ENCODE measurements around the gene SKA2. TPM values are rescaled to one million over a fixed set of nuclear protein-coding genes. Genes with fewer than 3 reads are reported as not detected.

Gene SKA2
- total RNA-seq, 1 donor from 2014 or later, result 16.9 TPM

- peaks cover 3% of the 10 kb centered on the region for H3K4me1 Mint-ChIP-seq
- intact Hi-C loops (cut with micrococcal nuclease), result no loop called here
- ChIA-PET CTCF (no interaction called here), POLR2A (interaction anchor here (1.1 kb wide), 1 partner anchor 9 kb away, joined by 3 read pairs; no protein-coding TSS in a partner anchor)
- DNase-seq, result no peak
- H3K36me3 Mint-ChIP-seq (ENCODE audit: low read depth), result no peaks in the 10 kb centered on the region
- ATAC-seq (ENCODE audit: low read depth), result no peak
- no peak overlapping the region for H3K4me3 Mint-ChIP-seq
- no peaks in the 10 kb centered on the region for H3K9me3 Mint-ChIP-seq
- H3K27ac Mint-ChIP-seq, result no peak overlapping the region
- no peaks in the 10 kb centered on the region for H3K27me3 Mint-ChIP-seq
- no peak for TF ChIP-seq CTCF (IDR thresholded peaks at IDR 0.05)
Observed at GRCh38 chr17:59178266-59178985, 23.4 kb upstream of the SKA2 start.

GRCh38 chr17:59175076-59175475 is 20.1 kb upstream of the SKA2 start:
- DNase-seq (no peak), ATAC-seq (ENCODE audit: low read depth) (no peak)
- no peak overlapping the region for H3K4me3 Mint-ChIP-seq
- POLR2A ChIA-PET, result no interaction called here
- H3K27me3 Mint-ChIP-seq, result no peaks in the 10 kb centered on the region
- intact Hi-C loops (cut with micrococcal nuclease), result no loop called here
- peaks cover 3% of the 10 kb centered on the region for H3K4me1 Mint-ChIP-seq
- no peak for TF ChIP-seq CTCF (IDR thresholded peaks at IDR 0.05)
- no peak overlapping the region for H3K27ac Mint-ChIP-seq
- no peaks in the 10 kb centered on the region for H3K36me3 Mint-ChIP-seq (ENCODE audit: low read depth)
- CTCF ChIA-PET, result interaction anchor here (0.6 kb wide), 1 partner anchor 138 kb away, joined by 3 read pairs; no protein-coding TSS in a partner anchor
- no peaks in the 10 kb centered on the region for H3K9me3 Mint-ChIP-seq

GRCh38 chr17:59174671-59175070 is 19.7 kb upstream of the SKA2 start:
- POLR2A ChIA-PET, result no interaction called here
- intact Hi-C loops (cut with micrococcal nuclease), result no loop called here
- H3K27me3 Mint-ChIP-seq, result no peaks in the 10 kb centered on the region
- H3K36me3 Mint-ChIP-seq (ENCODE audit: low read depth), result no peaks in the 10 kb centered on the region
- H3K9me3 Mint-ChIP-seq, result no peaks in the 10 kb centered on the region
- no peak overlapping the region for H3K27ac Mint-ChIP-seq
- no peak for DNase-seq
- no peak for TF ChIP-seq CTCF (IDR thresholded peaks at IDR 0.05)
- no peak for ATAC-seq (ENCODE audit: low read depth)
- H3K4me3 Mint-ChIP-seq, result no peak overlapping the region
- peaks cover 3% of the 10 kb centered on the region for H3K4me1 Mint-ChIP-seq
- CTCF ChIA-PET, result no interaction called here

GRCh38 chr17:59172436-59173004 is 17.5 kb upstream of the SKA2 start:
- DNase-seq (no peak), ATAC-seq (ENCODE audit: low read depth) (no peak)
- Mint-ChIP-seq H3K27me3 (no peaks in the 10 kb centered on the region), H3K4me1 (peaks cover 4% of the 10 kb centered on the region), H3K4me3 (no peak overlapping the region), H3K36me3 (ENCODE audit: low read depth) (no peaks in the 10 kb centered on the region), H3K27ac (no peak overlapping the region), H3K9me3 (no peaks in the 10 kb centered on the region)
- ChIA-PET CTCF (no interaction called here), POLR2A (no interaction called here)
- no peak for TF ChIP-seq CTCF (IDR thresholded peaks at IDR 0.05)
- intact Hi-C loops (cut with micrococcal nuclease), result no loop called here

GRCh38 chr17:59167571-59168001 is 12.6 kb upstream of the SKA2 start:
- POLR2A ChIA-PET, result interaction anchor here (2.2 kb wide), 1 partner anchor 13 kb away, joined by 7 read pairs; the partner anchor contains the start of genes PRR11 and SKA2
- Mint-ChIP-seq H3K27ac (no peak overlapping the region), H3K9me3 (no peaks in the 10 kb centered on the region), H3K27me3 (no peaks in the 10 kb centered on the region), H3K4me3 (no peak overlapping the region), H3K4me1 (peaks cover 13% of the 10 kb centered on the region), H3K36me3 (ENCODE audit: low read depth) (no peaks in the 10 kb centered on the region)
- DNase-seq (no peak), ATAC-seq (ENCODE audit: low read depth) (peak; percentile 67)
- CTCF ChIA-PET, result no interaction called here
- intact Hi-C loops (cut with micrococcal nuclease), result loop anchor here (2.0 kb wide), 2 partner anchors 41 to 53 kb away; partner anchors contain the start of gene GDPD1
- no peak for TF ChIP-seq CTCF (IDR thresholded peaks at IDR 0.05)

Data from activated B cell treated with CpG ODN at 0.5 μM for 24 hours (primary cell).